ENCODE results near the gene SYNE3.
"Not testable (repeated sequence)": the region's sequence is repeated elsewhere in the genome, so short reads cannot be mapped to it uniquely, and the experiment has no call there.

Gene SYNE3

GRCh38 chr14:95525999-95526398 lies 9.5 kb upstream of the SYNE3 start:
- no peak for DNase-seq (ENCODE audit: low read depth in 2 of 2)

- no peak for DNase-seq (ENCODE audit: low read depth in 2 of 2)
Observed at GRCh38 chr14:95524706-95525512, 8.5 kb upstream of the SYNE3 start.

- peak; percentile 93 to 95 for DNase-seq (ENCODE audit: low read depth in 2 of 2)
Observed at GRCh38 chr14:95523815-95524448, 7.5 kb upstream of the SYNE3 start.

GRCh38 chr14:95523051-95523814 lies 6.8 kb upstream of the SYNE3 start:
- DNase-seq (ENCODE audit: low read depth in 2 of 2), result peak; percentile 53 to 62

GRCh38 chr14:95522556-95522955 lies 6.1 kb upstream of the SYNE3 start:
- DNase-seq (ENCODE audit: low read depth in 2 of 2), result no peak

- DNase-seq (ENCODE audit: low read depth in 2 of 2), result no peak
Observed at GRCh38 chr14:95522116-95522515, 5.7 kb upstream of the SYNE3 start.

- DNase-seq (ENCODE audit: low read depth in 2 of 2), result no peak
Observed at GRCh38 chr14:95521001-95521400, 4.6 kb upstream of the SYNE3 start.

- no peak for DNase-seq (ENCODE audit: low read depth in 2 of 2)
Observed at GRCh38 chr14:95520346-95520745, 3.9 kb upstream of the SYNE3 start.

- peak; percentile 70 to 71 for DNase-seq (ENCODE audit: low read depth in 2 of 2)
Observed at GRCh38 chr14:95519699-95520098, 3.2 kb upstream of the SYNE3 start.

GRCh38 chr14:95518045-95518751 lies 1.7 kb upstream of the SYNE3 start:
- no peak for DNase-seq (ENCODE audit: low read depth in 2 of 2)

- DNase-seq (ENCODE audit: low read depth in 2 of 2), result no peak
Observed at GRCh38 chr14:95515596-95516552, 576 bp downstream of the SYNE3 start.

- DNase-seq (ENCODE audit: low read depth in 2 of 2), result no peak
Observed at GRCh38 chr14:95515080-95515489, 1.4 kb downstream of the SYNE3 start.

GRCh38 chr14:95514131-95515079 lies 2.0 kb downstream of the SYNE3 start:
- no peak for DNase-seq (ENCODE audit: low read depth in 2 of 2)

- DNase-seq (ENCODE audit: low read depth in 2 of 2), result no peak
Observed at GRCh38 chr14:95513291-95513690, 3.2 kb downstream of the SYNE3 start.

- no peak for DNase-seq (ENCODE audit: low read depth in 2 of 2)
Observed at GRCh38 chr14:95511687-95512086, 4.8 kb downstream of the SYNE3 start.

- DNase-seq (ENCODE audit: low read depth in 2 of 2), result no peak
Observed at GRCh38 chr14:95510804-95511203, 5.6 kb downstream of the SYNE3 start.

GRCh38 chr14:95510344-95510743 lies 6.1 kb downstream of the SYNE3 start:
- not testable (repeated sequence) for DNase-seq (ENCODE audit: low read depth in 2 of 2)

GRCh38 chr14:95509495-95509894 lies 7.0 kb downstream of the SYNE3 start:
- DNase-seq (ENCODE audit: low read depth in 2 of 2), result no peak

GRCh38 chr14:95508377-95508776 lies 8.1 kb downstream of the SYNE3 start:
- no peak for DNase-seq (ENCODE audit: low read depth in 2 of 2)

GRCh38 chr14:95507701-95508103 lies 8.7 kb downstream of the SYNE3 start:
- DNase-seq (ENCODE audit: low read depth in 2 of 2), result no peak
